ENCODE data around the gene RAP1A. TPM values are rescaled to one million over a fixed set of nuclear protein-coding genes. Genes with fewer than 3 reads are reported as not detected.

The RAP1A gene
- total and polyA plus RNA-seq, 4 donors, result 14.2 to 31.4 (median 25.8) TPM

DNA sequence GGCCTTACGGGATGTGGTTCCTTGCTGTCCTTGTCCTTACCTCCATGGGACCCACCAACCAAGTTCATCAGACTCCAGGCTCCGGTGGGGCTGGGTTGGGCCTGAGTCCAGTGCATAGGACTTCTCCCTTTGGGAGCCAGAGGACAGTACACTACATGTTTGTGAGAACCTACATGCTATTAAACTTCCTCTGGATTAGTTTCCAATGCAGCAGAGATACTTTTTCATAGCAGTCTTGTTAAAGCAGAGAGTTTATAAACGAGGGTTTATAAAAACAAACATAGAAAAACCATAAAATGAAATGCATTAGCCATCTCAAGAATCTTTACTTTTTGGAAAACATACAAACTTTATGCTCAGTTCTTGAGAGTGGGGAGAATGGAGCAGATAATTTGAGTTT lies 86.3 kb downstream of the RAP1A start:
- H3K36me3 ChIP-seq (ENCODE audit: control insufficient read depth in 4 of 4, insufficient read depth in 3 of 4, low read depth in 1 of 4, low read length in 3 of 4), result peaks cover 5 to 26% (median 18%) of the 10 kb centered on the region in 4 donors
- DNase-seq (ENCODE audit: low spot score), result no peak
- H3K4me3 ChIP-seq (ENCODE audit: low read depth in 1 of 3, low read length in 3 of 3), result no peak overlapping the region
- H3K27ac ChIP-seq (ENCODE audit: low read depth in 1 of 2, low read length in 2 of 2), result no peak overlapping the region
- H3K27me3 ChIP-seq (ENCODE audit: control insufficient read depth in 4 of 4, insufficient read depth in 4 of 4, low read length in 3 of 4), result no peaks in the 10 kb centered on the region
- no peak overlapping the region for H3K9ac ChIP-seq (ENCODE audit: low read depth in 1 of 2, low read length in 2 of 2)
- 84% methylated on average over 3 of the region's 3 CpGs for WGBS
- no peaks in the 10 kb centered on the region for H3K9me3 ChIP-seq (ENCODE audit: control insufficient read depth in 4 of 4, low read length in 3 of 4)
- TF ChIP-seq HNF4G (IDR thresholded peaks at IDR 0.05) (no peak), MAX (IDR thresholded peaks at IDR 0.05) (no peak)
- peaks cover 2 to 8% (median 5%) of the 10 kb centered on the region in 4 donors for H3K4me1 ChIP-seq (ENCODE audit: control insufficient read depth in 4 of 4, insufficient read depth in 4 of 4, low read length in 3 of 4)

DNA sequence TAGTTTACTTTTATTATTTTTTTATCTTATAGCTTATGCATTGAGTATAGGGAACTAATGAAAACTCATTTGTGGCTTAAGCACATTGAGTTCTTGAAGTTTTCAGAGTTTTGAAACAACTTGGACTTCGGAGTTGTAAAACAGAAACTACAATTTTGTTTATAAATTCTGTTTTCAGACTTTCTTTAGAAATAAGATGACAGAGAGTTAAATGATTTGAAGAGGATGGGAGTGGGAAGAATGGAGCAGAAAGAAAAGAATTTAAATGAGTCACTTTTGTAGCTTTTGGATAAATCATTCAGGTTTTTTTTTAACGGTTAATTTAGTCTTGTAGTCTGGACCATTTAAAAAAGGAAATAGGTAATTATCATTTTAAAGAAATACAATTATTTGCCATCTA lies 87.3 kb downstream of the RAP1A start:
- Histone ChIP-seq H3K9ac (ENCODE audit: low read depth in 1 of 2, low read length in 2 of 2) (no peak overlapping the region), H3K27me3 (ENCODE audit: control insufficient read depth in 4 of 4, insufficient read depth in 4 of 4, low read length in 3 of 4) (no peaks in the 10 kb centered on the region), H3K4me3 (ENCODE audit: low read depth in 1 of 3, low read length in 3 of 3) (no peak overlapping the region), H3K4me1 (ENCODE audit: control insufficient read depth in 4 of 4, insufficient read depth in 4 of 4, low read length in 3 of 4) (peaks cover 2 to 8% (median 5%) of the 10 kb centered on the region in 4 donors), H3K27ac (ENCODE audit: low read depth in 1 of 2, low read length in 2 of 2) (no peak overlapping the region), H3K9me3 (ENCODE audit: control insufficient read depth in 4 of 4, low read length in 3 of 4) (no peaks in the 10 kb centered on the region), H3K36me3 (ENCODE audit: control insufficient read depth in 4 of 4, insufficient read depth in 3 of 4, low read depth in 1 of 4, low read length in 3 of 4) (peaks cover 5 to 22% (median 13%) of the 10 kb centered on the region in 4 donors)
- DNase-seq (ENCODE audit: low spot score), result no peak
- WGBS, result 84% methylated on average over 2 of the region's 2 CpGs
- no peak for TF ChIP-seq YY1 (IDR thresholded peaks at IDR 0.05)
- TF ChIP-seq EGR1 (IDR thresholded peaks at IDR 0.05; ENCODE audit: low read depth in 2 of 2), result no peak
- TF ChIP-seq ZBTB33 (IDR thresholded peaks at IDR 0.05), result no peak
- no peak for TF ChIP-seq JUND (IDR thresholded peaks at IDR 0.05)
- TF ChIP-seq MAX (IDR thresholded peaks at IDR 0.05), result no peak
- TF ChIP-seq RXRA (IDR thresholded peaks at IDR 0.05), result no peak
- TF ChIP-seq RAD21 (IDR thresholded peaks at IDR 0.05), result no peak
- TF ChIP-seq, protein P1, sequence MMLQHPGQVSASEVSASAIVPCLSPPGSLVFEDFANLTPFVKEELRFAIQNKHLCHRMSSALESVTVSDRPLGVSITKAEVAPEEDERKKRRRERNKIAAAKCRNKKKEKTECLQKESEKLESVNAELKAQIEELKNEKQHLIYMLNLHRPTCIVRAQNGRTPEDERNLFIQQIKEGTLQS (IDR thresholded peaks at IDR 0.05), result no peak
- TF ChIP-seq NR2F2 (IDR thresholded peaks at IDR 0.05), result no peak
- TF ChIP-seq FOXA1 (IDR thresholded peaks at IDR 0.05), result no peak
- TF ChIP-seq HNF4A (conservative IDR thresholded peaks at IDR 0.05), result no peak

DNA sequence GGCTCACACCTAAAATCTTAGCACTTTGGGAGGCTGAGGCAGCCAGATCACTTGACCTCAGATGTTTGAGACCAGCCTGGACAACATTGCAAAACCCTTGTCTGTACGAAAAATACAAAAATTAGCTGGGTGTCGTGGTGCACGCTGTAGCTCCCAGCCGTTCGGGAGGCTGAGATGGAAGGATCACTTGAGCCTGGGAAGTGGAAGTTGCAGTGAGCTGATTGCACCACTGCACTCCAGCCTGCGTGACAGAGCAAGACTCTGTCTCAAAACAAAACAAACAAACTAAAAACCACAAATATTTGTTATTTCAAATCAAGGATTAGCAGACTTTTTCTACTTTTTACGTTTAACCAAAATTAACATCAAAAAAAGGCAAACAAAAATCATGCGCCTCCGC lies 88.3 kb downstream of the RAP1A start:
- H3K27ac ChIP-seq (ENCODE audit: low read depth in 1 of 2, low read length in 2 of 2), result no peak overlapping the region
- no peak overlapping the region for H3K9ac ChIP-seq (ENCODE audit: low read depth in 1 of 2, low read length in 2 of 2)
- 71% methylated on average over 9 of the region's 9 CpGs for WGBS
- peaks cover 2 to 8% (median 5%) of the 10 kb centered on the region in 4 donors for H3K4me1 ChIP-seq (ENCODE audit: control insufficient read depth in 4 of 4, insufficient read depth in 4 of 4, low read length in 3 of 4)
- H3K27me3 ChIP-seq (ENCODE audit: control insufficient read depth in 4 of 4, insufficient read depth in 4 of 4, low read length in 3 of 4), result no peaks in the 10 kb centered on the region
- H3K9me3 ChIP-seq (ENCODE audit: control insufficient read depth in 4 of 4, low read length in 3 of 4), result no peaks in the 10 kb centered on the region
- H3K4me3 ChIP-seq (ENCODE audit: low read depth in 1 of 3, low read length in 3 of 3), result no peak overlapping the region
- TF ChIP-seq, protein P1 (IDR thresholded peaks at IDR 0.05), result no peak
- TF ChIP-seq FOXA2 (IDR thresholded peaks at IDR 0.05) (no peak), MAX (IDR thresholded peaks at IDR 0.05) (no peak), ZBTB33 (IDR thresholded peaks at IDR 0.05) (no peak), JUND (IDR thresholded peaks at IDR 0.05) (no peak)
- DNase-seq (ENCODE audit: low spot score), result no peak
- peaks cover 2 to 22% (median 12%) of the 10 kb centered on the region in 4 donors for H3K36me3 ChIP-seq (ENCODE audit: control insufficient read depth in 4 of 4, insufficient read depth in 3 of 4, low read depth in 1 of 4, low read length in 3 of 4)

All from liver (tissue), 9 donors.